Right atrium auricular region (tissue), 2 donors: Measurements from ENCODE around the gene FLNC. TPM values are rescaled to one million over a fixed set of nuclear protein-coding genes. Genes with fewer than 3 reads are reported as not detected.

ENCODE experiments used
- DNase-seq: peaks from one replicate; pipeline ENCODE4 v3.0.0-alpha.2; 2019; ENCODE audit warnings: low spot score
- H3K27ac ChIP-seq, 2 donors: fragments of 200-600 bp; sonication (generic); 1 replicate in 1 of 2; 2 replicates in 1 of 2; pipeline ENCODE4 v1.5.1; 2016 to 2019
- H3K27me3 ChIP-seq, 2 donors: fragments of 200-600 bp; sonication (generic); one replicate each; pipeline versions ENCODE4 v1.5.1 to v1.6.0; 2017 to 2019
- H3K36me3 ChIP-seq: fragments of 200-600 bp; sonication (generic); one replicate; pipeline ENCODE4 v1.5.1; 2016
- H3K4me1 ChIP-seq, 2 donors: fragments of 200-600 bp; sonication (generic); one replicate each; pipeline versions ENCODE4 v1.5.1 to v1.6.0; 2017 to 2019
- H3K4me3 ChIP-seq, 2 donors: fragments of 200-600 bp; sonication (generic); 1 replicate in 1 of 2; 2 replicates in 1 of 2; pipeline ENCODE4 v1.5.1; 2017 to 2019; ENCODE audit warnings: mild to moderate bottlenecking in 1 of 2, moderate library complexity in 1 of 2
- H3K9me3 ChIP-seq, 2 donors: fragments of 200-600 bp; sonication (generic); one replicate each; pipeline ENCODE4 v1.5.1; 2019
- total RNA-seq, 2 donors: library from RNA; depleted of rRNA; stranded (reverse); fragments of >200 nt; gene quantifications; one replicate each; pipeline ENCODE4 v1.1.0, GENCODE V29; 2016
- TF ChIP-seq, protein P1 (sequence below), 2 donors: fragments of 200-600 bp; sonication (generic); IDR thresholded peaks; one replicate each; pipeline ENCODE4 v1.5.1; 2019; ENCODE audit warnings: antibody characterized with exemption in 2 of 2

The FLNC gene
- total RNA-seq, 2 donors from 2014 or later, result 215 to 646 TPM

GRCh38 chr7:128793181-128793547 is 37.0 kb upstream of the FLNC start:
- Histone ChIP-seq H3K4me1 (peaks cover 0 to 23% of the 10 kb centered on the region in 2 donors), H3K36me3 (no peaks in the 10 kb centered on the region), H3K27me3 (no peaks in the 10 kb centered on the region), H3K9me3 (no peaks in the 10 kb centered on the region), H3K27ac (no peak overlapping the region), H3K4me3 (no peak overlapping the region)
- TF ChIP-seq, protein P1, sequence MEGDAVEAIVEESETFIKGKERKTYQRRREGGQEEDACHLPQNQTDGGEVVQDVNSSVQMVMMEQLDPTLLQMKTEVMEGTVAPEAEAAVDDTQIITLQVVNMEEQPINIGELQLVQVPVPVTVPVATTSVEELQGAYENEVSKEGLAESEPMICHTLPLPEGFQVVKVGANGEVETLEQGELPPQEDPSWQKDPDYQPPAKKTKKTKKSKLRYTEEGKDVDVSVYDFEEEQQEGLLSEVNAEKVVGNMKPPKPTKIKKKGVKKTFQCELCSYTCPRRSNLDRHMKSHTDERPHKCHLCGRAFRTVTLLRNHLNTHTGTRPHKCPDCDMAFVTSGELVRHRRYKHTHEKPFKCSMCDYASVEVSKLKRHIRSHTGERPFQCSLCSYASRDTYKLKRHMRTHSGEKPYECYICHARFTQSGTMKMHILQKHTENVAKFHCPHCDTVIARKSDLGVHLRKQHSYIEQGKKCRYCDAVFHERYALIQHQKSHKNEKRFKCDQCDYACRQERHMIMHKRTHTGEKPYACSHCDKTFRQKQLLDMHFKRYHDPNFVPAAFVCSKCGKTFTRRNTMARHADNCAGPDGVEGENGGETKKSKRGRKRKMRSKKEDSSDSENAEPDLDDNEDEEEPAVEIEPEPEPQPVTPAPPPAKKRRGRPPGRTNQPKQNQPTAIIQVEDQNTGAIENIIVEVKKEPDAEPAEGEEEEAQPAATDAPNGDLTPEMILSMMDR (IDR thresholded peaks at IDR 0.05), result no peak
- DNase-seq, result no peak

DNA sequence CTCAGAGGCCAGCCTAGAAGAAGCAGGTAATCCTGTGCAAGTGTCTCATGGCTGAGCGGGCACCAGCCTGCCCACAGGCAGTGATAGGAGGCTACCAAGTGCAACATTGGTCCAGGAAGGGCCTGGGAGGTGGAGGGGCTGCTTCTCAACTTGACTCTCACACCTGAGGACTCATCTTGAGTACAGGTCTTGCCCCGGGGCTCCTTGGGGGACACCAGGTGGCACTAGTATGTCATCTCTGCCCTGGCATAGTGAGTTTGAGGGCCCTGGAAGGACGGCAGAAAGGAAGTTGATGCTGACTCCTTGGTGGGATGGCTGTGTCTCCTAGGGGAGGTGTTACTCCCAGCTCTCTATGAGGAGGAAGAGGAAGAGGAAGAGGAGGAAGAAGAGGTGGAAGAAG is 36.2 kb upstream of the FLNC start:
- no peak overlapping the region for H3K27ac ChIP-seq
- no peak for DNase-seq
- H3K27me3 ChIP-seq, result no peaks in the 10 kb centered on the region
- peaks cover 0 to 23% of the 10 kb centered on the region in 2 donors for H3K4me1 ChIP-seq
- TF ChIP-seq, protein P1 (IDR thresholded peaks at IDR 0.05), result no peak
- no peak overlapping the region for H3K4me3 ChIP-seq
- no peaks in the 10 kb centered on the region for H3K9me3 ChIP-seq
- no peaks in the 10 kb centered on the region for H3K36me3 ChIP-seq

DNA sequence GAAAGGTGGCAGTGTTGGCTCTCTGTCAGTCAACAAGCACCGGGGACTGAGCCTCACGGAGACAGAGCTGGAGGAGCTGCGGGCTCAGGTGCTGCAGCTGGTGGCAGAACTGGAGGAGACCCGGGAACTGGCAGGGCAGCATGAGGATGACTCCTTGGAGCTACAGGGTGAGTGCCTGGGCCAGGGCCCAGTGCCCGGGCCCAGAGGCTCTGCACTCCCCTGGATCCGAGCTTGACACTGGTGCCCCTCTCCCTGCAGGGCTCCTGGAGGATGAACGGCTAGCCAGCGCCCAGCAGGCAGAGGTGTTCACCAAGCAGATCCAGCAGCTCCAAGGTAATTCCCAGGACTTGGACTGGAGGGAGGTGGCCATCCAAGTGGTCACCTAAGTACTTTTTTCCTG is 35.8 kb upstream of the FLNC start:
- H3K4me1 ChIP-seq, result peaks cover 0 to 23% of the 10 kb centered on the region in 2 donors
- DNase-seq, result no peak
- H3K27me3 ChIP-seq, result no peaks in the 10 kb centered on the region
- H3K27ac ChIP-seq, result no peak overlapping the region
- no peaks in the 10 kb centered on the region for H3K9me3 ChIP-seq
- H3K36me3 ChIP-seq, result no peaks in the 10 kb centered on the region
- TF ChIP-seq, protein P1 (IDR thresholded peaks at IDR 0.05), result no peak
- no peak overlapping the region for H3K4me3 ChIP-seq

- H3K9me3 ChIP-seq, result no peaks in the 10 kb centered on the region
- TF ChIP-seq, protein P1 (IDR thresholded peaks at IDR 0.05), result no peak
- H3K27me3 ChIP-seq, result no peaks in the 10 kb centered on the region
- DNase-seq, result no peak
- no peak overlapping the region for H3K27ac ChIP-seq
- H3K36me3 ChIP-seq, result no peaks in the 10 kb centered on the region
- H3K4me3 ChIP-seq, result no peak overlapping the region
- peaks cover 0 to 23% of the 10 kb centered on the region in 2 donors for H3K4me1 ChIP-seq
These were observed 35.1 kb upstream of the FLNC start for GRCh38 chr7:128795129-128795528.

GRCh38 chr7:128796327-128796726 is 33.9 kb upstream of the FLNC start:
- Histone ChIP-seq H3K4me1 (peaks cover 0 to 17% of the 10 kb centered on the region in 2 donors), H3K27me3 (no peaks in the 10 kb centered on the region), H3K36me3 (no peaks in the 10 kb centered on the region), H3K4me3 (no peak overlapping the region), H3K9me3 (no peaks in the 10 kb centered on the region), H3K27ac (no peak overlapping the region)
- TF ChIP-seq, protein P1 (IDR thresholded peaks at IDR 0.05), result no peak
- DNase-seq, result no peak

DNA sequence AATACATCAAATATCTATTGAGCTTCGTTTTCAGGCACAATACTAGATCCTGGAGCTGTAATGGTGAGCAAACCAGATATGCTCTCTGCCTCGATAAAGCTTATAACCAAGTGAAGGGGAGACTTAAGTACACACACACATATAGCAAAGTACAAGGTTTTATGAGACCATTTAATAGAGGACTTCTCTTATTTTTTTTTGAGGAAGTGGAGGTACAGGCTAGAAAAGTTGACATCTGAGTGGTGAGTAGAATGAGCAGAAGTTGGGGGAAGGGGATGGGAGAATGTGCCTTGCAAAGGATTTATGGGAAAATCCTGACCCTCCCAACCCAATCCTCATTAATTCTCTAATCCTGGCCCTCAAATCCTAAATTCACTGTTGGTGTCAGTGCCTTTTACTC is 30.8 kb upstream of the FLNC start:
- H3K27me3 ChIP-seq, result no peaks in the 10 kb centered on the region
- H3K4me3 ChIP-seq, result no peak overlapping the region
- no peaks in the 10 kb centered on the region for H3K9me3 ChIP-seq
- H3K4me1 ChIP-seq, result no peaks in the 10 kb centered on the region
- H3K36me3 ChIP-seq, result no peaks in the 10 kb centered on the region
- TF ChIP-seq, protein P1 (IDR thresholded peaks at IDR 0.05), result no peak
- no peak for DNase-seq
- H3K27ac ChIP-seq, result no peak overlapping the region
